Osteoblast (primary cell): ENCODE results near the gene GLIS2. TPM values are rescaled to one million over a fixed set of nuclear protein-coding genes. Genes with fewer than 3 reads are reported as not detected.

Experiments used
- DNase-seq: peaks from one replicate; pipeline ENCODE4 v3.0.0; 2011; ENCODE audit warnings: low spot score, mixed read lengths; ENCODE audit not compliant: insufficient read length; ENCODE audit errors: missing footprints
- H2AFZ ChIP-seq: 2 replicates; pipeline ENCODE4 v1.6.0; 2011; ENCODE audit warnings: mild to moderate bottlenecking, low read length
- H3K27ac ChIP-seq: 2 replicates; pipeline ENCODE4 v1.5.1; 2011; ENCODE audit warnings: mild to moderate bottlenecking, low read depth, low read length, moderate library complexity
- H3K27me3 ChIP-seq: 2 replicates; pipeline ENCODE4 v1.6.0; 2012; ENCODE audit warnings: mild to moderate bottlenecking, control low read depth, inconsistent platforms, low read length, moderate library complexity; ENCODE audit not compliant: insufficient read depth
- H3K36me3 ChIP-seq: 2 replicates; pipeline ENCODE4 v1.5.1; 2011; ENCODE audit warnings: mild to moderate bottlenecking, low read length, control low read depth, moderate library complexity; ENCODE audit not compliant: insufficient read depth
- H3K4me1 ChIP-seq: 2 replicates; pipeline ENCODE4 v1.5.1; 2011; ENCODE audit warnings: mild to moderate bottlenecking, low read length, control low read depth, moderate library complexity; ENCODE audit not compliant: insufficient read depth
- H3K4me2 ChIP-seq: 2 replicates; pipeline ENCODE4 v1.6.0; 2011; ENCODE audit warnings: mild to moderate bottlenecking, low read length; ENCODE audit not compliant: insufficient read depth
- H3K4me3 ChIP-seq: fragments of 200-600 bp; sonication (generic); 3 replicates; pipeline ENCODE4 v1.5.1; 2012; ENCODE audit warnings: mild to moderate bottlenecking, low read length, inconsistent platforms; ENCODE audit not compliant: insufficient read depth
- H3K79me2 ChIP-seq: 2 replicates; pipeline ENCODE4 v1.6.0; 2012; ENCODE audit warnings: mild to moderate bottlenecking, low read length, control low read depth, inconsistent platforms; ENCODE audit not compliant: insufficient read depth
- H3K9me3 ChIP-seq: 2 replicates; pipeline ENCODE4 v1.5.1; 2011; ENCODE audit warnings: low read depth, low read length, control low read depth
- H4K20me1 ChIP-seq: 2 replicates; pipeline ENCODE4 v1.6.0; 2012; ENCODE audit warnings: mild to moderate bottlenecking, low read length, control low read depth; ENCODE audit not compliant: insufficient read depth
- total RNA-seq: library from RNA; depleted of rRNA; stranded (reverse); fragments of >200 nt; gene quantifications from 2 replicates; pipeline ENCODE4 v1.2.3, GENCODE V29; 2012
- TF ChIP-seq, protein P1 (sequence below): IDR thresholded peaks from 2 replicates; pipeline ENCODE4 v1.5.1; 2011; ENCODE audit warnings: mild to moderate bottlenecking, low read depth, low read length, moderate library complexity; ENCODE audit errors: extremely low read depth

Gene GLIS2
- total RNA-seq, 1 donor, result 5.4 TPM

DNA sequence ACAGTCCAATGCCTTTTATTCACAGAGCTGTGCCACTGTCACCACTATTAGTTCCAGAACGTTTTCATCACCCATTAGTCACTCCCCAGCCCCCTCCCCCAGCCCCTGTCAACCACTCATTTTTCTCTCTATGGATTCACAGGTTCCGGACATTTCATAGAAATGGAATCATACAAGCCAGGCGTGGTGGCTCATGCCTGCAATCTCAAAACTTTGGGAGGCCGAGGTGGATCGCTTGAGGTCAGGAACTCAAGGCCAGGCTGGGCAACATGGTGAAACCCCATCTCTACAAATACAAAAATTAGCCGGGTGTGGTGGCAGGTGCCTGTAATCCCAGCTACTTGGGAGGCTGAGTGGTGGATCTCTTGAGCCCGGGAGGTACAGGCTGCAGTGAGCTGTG, 36.0 kb downstream of the GLIS2 start:
- peaks cover 21% of the 10 kb centered on the region for H3K4me1 ChIP-seq
- no peak overlapping the region for H2AFZ ChIP-seq
- peak overlapping the region; percentile 86 for H3K4me3 ChIP-seq
- DNase-seq, result no peak
- H3K27me3 ChIP-seq, result no peaks in the 10 kb centered on the region
- no peaks in the 10 kb centered on the region for H3K36me3 ChIP-seq
- peaks cover 12% of the 10 kb centered on the region for H4K20me1 ChIP-seq
- TF ChIP-seq, protein P1, sequence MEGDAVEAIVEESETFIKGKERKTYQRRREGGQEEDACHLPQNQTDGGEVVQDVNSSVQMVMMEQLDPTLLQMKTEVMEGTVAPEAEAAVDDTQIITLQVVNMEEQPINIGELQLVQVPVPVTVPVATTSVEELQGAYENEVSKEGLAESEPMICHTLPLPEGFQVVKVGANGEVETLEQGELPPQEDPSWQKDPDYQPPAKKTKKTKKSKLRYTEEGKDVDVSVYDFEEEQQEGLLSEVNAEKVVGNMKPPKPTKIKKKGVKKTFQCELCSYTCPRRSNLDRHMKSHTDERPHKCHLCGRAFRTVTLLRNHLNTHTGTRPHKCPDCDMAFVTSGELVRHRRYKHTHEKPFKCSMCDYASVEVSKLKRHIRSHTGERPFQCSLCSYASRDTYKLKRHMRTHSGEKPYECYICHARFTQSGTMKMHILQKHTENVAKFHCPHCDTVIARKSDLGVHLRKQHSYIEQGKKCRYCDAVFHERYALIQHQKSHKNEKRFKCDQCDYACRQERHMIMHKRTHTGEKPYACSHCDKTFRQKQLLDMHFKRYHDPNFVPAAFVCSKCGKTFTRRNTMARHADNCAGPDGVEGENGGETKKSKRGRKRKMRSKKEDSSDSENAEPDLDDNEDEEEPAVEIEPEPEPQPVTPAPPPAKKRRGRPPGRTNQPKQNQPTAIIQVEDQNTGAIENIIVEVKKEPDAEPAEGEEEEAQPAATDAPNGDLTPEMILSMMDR, result no peak
- peak overlapping the region; percentile 63 for H3K27ac ChIP-seq
- H3K4me2 ChIP-seq, result peak overlapping the region; percentile 85
- no peaks in the 10 kb centered on the region for H3K9me3 ChIP-seq
- peaks cover 34% of the 10 kb centered on the region for H3K79me2 ChIP-seq

DNA sequence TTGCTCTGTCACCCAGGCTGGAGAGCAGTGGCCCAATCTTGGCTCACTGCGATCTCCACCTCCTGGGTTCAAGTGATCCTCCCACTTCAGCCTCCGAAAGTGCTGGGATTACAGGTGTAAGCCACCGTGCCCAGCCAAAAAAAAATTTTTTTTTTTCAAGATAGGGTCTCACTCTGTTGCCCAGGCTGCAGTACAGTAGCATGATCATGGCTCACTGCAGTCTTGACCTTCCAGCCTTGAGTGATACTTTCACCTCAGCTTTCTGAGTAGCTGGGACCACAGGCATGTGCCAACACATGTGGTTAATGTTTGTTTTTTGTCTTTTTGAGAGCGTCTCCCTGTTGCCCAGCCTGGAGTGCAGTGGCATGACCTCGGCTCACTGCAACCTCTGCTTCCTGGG, 37.0 kb downstream of the GLIS2 start:
- Histone ChIP-seq H2AFZ (no peak overlapping the region), H3K4me1 (peaks cover 17% of the 10 kb centered on the region), H3K4me2 (no peak overlapping the region), H3K27me3 (no peaks in the 10 kb centered on the region), H3K9me3 (no peaks in the 10 kb centered on the region), H3K36me3 (no peaks in the 10 kb centered on the region), H3K27ac (no peak overlapping the region), H3K4me3 (no peak overlapping the region), H3K79me2 (peaks cover 26% of the 10 kb centered on the region), H4K20me1 (peaks cover 6% of the 10 kb centered on the region)
- no peak for DNase-seq
- TF ChIP-seq, protein P1, result no peak

DNA sequence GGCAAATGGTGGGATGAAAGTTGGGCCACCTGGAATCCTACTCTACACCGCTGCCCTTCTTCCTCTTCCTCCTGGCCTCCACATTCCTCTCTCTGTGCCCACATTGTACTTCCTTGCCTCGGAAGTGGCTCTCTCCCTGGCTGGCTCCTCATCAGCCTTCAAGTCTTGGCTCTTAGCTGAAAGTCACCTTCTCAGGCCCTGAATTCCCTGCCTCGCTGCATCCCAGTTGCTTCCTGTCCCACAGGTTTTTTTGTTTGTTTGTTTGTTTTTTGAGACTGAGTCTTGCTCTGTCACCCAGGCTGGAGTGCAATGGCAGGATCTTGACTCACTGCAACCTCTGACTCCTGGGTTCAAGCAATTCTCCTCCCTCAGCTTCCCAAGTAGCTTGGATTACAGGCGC, 37.8 kb downstream of the GLIS2 start:
- Histone ChIP-seq H2AFZ (no peak overlapping the region), H4K20me1 (no peaks in the 10 kb centered on the region), H3K36me3 (no peaks in the 10 kb centered on the region)

DNA sequence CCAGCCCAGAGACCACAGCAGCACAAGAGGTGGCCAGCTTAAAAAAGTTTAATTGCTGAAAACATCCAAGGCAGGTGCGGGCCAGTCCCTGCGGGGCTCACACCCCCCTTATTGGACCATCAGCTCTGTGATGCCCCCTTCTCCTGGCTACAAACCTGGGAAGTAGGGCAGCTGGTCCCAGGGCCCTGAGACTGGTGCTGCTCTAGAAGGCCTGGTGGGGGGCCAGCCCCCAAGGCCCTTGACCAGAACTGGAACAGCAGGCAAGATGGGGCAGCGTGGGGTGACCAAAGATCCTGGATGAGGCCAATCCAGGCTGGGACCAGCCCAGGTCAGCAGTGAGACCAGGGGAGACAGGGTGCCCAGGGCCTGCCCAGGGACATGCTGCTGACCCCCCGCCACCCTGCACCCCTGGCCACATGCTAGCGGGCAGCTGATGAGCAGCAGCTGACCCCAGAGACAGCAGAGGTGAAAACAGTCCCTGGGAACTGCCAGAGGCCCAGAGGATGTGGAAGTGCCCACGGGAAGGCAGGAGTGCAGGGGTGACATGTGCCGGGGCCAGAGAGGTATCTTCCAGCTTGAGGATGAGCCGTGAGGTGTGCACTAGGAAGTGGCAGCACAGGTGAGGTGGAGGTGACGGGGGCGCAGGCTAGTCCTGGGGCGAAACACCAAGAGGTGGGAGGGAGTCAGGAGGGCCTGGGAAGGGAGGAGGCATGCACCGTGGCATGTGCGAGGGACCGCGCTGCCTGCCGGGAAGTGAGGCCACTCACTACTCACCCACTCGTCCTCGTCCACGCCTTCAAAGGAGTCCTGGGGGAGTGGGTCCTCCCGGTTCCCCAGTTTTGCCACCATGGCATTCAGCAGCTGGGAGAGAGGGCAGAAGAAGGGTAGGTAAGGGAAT, 38.9 kb downstream of the GLIS2 start:
- H3K9me3 ChIP-seq, result no peaks in the 10 kb centered on the region

More for the DNA sequence above, 37.8 kb downstream of the GLIS2 start:
- Histone ChIP-seq H3K4me2 (no peak overlapping the region), H3K27ac (no peak overlapping the region), H3K4me3 (no peak overlapping the region), H3K4me1 (peaks cover 17% of the 10 kb centered on the region), H3K79me2 (peaks cover 19% of the 10 kb centered on the region), H3K9me3 (no peaks in the 10 kb centered on the region), H3K27me3 (no peaks in the 10 kb centered on the region)
- TF ChIP-seq, protein P1, result no peak
- no peak for DNase-seq

More for the DNA sequence above, 38.9 kb downstream of the GLIS2 start:
- Histone ChIP-seq H3K4me2 (no peak overlapping the region), H3K27ac (no peak overlapping the region), H3K4me1 (peaks cover 17% of the 10 kb centered on the region), H3K36me3 (no peaks in the 10 kb centered on the region), H2AFZ (no peak overlapping the region), H3K27me3 (no peaks in the 10 kb centered on the region), H3K79me2 (peaks cover 11% of the 10 kb centered on the region), H3K4me3 (no peak overlapping the region), H4K20me1 (no peaks in the 10 kb centered on the region)
- TF ChIP-seq, protein P1, result no peak
- DNase-seq, result no peak
